MM.1S (cell line): ENCODE data around the gene BROX.
"Not testable (repeated sequence)": the region's sequence is repeated elsewhere in the genome, so short reads cannot be mapped to it uniquely, and the experiment has no call there.

ENCODE experiments used
- DNase-seq: peaks from one replicate; pipeline ENCODE4 v3.0.0-alpha.2; 2015
- H2AFZ ChIP-seq: fragments of 300-600 bp; sonication (generic); 2 replicates; pipeline ENCODE4 v1.6.0; 2016; ENCODE audit warnings: antibody characterized with exemption, low read length
- H3F3A ChIP-seq: fragments of 300-600 bp; sonication (generic); 2 replicates; pipeline ENCODE4 v1.6.1; 2016; ENCODE audit warnings: mild to moderate bottlenecking, antibody characterized with exemption, low read length, moderate library complexity, mixed read lengths; ENCODE audit not compliant: insufficient read depth
- H3K27ac ChIP-seq: fragments of 300-600 bp; sonication (generic); 2 replicates; pipeline ENCODE4 v1.5.1; 2016; ENCODE audit warnings: mild to moderate bottlenecking, low read length
- H3K27me3 ChIP-seq: fragments of 300-600 bp; sonication (generic); replicated peaks from 2 replicates; pipeline ENCODE4 v1.6.0; 2016; ENCODE audit warnings: low read length; ENCODE audit not compliant: insufficient read depth
- H3K36me3 ChIP-seq: fragments of 300-600 bp; sonication (generic); replicated peaks from 2 replicates; pipeline ENCODE4 v1.6.1; 2016; ENCODE audit warnings: mild to moderate bottlenecking, low read length, mixed read lengths; ENCODE audit not compliant: insufficient read depth
- H3K4me1 ChIP-seq: fragments of 300-600 bp; sonication (generic); 2 replicates; pipeline ENCODE4 v1.6.1; 2016; ENCODE audit warnings: low read length, mixed read lengths
- H3K4me2 ChIP-seq: fragments of 300-600 bp; sonication (generic); 2 replicates; pipeline ENCODE4 v1.6.0; 2016; ENCODE audit warnings: low read depth, low read length
- H3K4me3 ChIP-seq: fragments of 300-600 bp; sonication (generic); 2 replicates; pipeline ENCODE4 v1.5.1; 2016; ENCODE audit warnings: low read length, mixed read lengths
- H3K79me2 ChIP-seq: fragments of 300-600 bp; sonication (generic); 2 replicates; pipeline ENCODE4 v1.6.1; 2016; ENCODE audit warnings: mixed run types, low read length, mixed read lengths
- H3K9ac ChIP-seq: fragments of 300-600 bp; sonication (generic); 2 replicates; pipeline ENCODE4 v1.6.1; 2016; ENCODE audit warnings: low read length, mixed read lengths
- H3K9me2 ChIP-seq: fragments of 300-600 bp; sonication (generic); replicated peaks from 2 replicates; pipeline ENCODE4 v1.6.1; 2016; ENCODE audit warnings: mild to moderate bottlenecking, low read length, mixed read lengths; ENCODE audit not compliant: insufficient read depth
- H3K9me3 ChIP-seq: fragments of 300-600 bp; sonication (generic); replicated peaks from 2 replicates; pipeline ENCODE4 v1.6.1; 2016; ENCODE audit warnings: mild to moderate bottlenecking, low read length, mixed read lengths; ENCODE audit not compliant: insufficient read depth
- H4K20me1 ChIP-seq: fragments of 300-600 bp; sonication (generic); 2 replicates; pipeline ENCODE4 v1.6.1; 2016; ENCODE audit warnings: mild to moderate bottlenecking, low read length, moderate library complexity, mixed read lengths; ENCODE audit not compliant: insufficient read depth
- EZH2 ChIP-seq: fragments of 300-600 bp; sonication (generic); optimal IDR thresholded peaks from 2 replicates; pipeline ENCODE3; 2017; ENCODE audit warnings: low read depth, mild to moderate bottlenecking, antibody characterized with exemption, low read length, mixed read lengths
- EZH2phosphoT487 ChIP-seq: fragments of 300-600 bp; sonication (generic); IDR thresholded peaks from 2 replicates; pipeline ENCODE4 v1.6.1; 2018; ENCODE audit warnings: antibody characterized with exemption, low read length
- TF ChIP-seq, protein P1 (sequence below): fragments of 300-600 bp; sonication (generic); IDR thresholded peaks from 2 replicates; pipeline ENCODE4 v1.5.1; 2016; ENCODE audit warnings: antibody characterized with exemption, low read length, mixed read lengths

The BROX gene

DNA sequence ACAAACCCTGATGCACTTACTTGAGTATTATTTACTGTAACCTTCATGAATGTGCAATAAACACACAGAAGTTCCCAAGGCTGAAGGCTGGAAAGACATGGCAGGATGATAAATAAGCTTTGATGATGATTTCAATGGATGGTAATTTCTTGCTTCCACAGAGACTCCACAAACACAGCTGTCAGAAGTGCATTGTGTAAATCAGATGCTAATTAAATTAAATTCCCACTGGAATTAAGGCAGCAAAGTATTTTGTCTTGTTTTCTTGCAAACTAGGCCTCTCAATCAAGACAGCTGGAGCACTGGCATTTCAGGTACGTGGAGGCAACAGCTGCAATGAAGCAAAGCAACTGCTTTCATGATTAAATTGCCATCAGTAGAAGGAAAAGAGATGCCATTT is 48.7 kb downstream of the BROX start:
- no peak overlapping the region for H3K4me3 ChIP-seq
- H2AFZ ChIP-seq: no peak overlapping the region
- no peaks in the 10 kb centered on the region for H3F3A ChIP-seq
- no peaks in the 10 kb centered on the region for H3K9me3 ChIP-seq
- TF ChIP-seq EZH2phosphoT487: no peak
- TF ChIP-seq, protein P1, sequence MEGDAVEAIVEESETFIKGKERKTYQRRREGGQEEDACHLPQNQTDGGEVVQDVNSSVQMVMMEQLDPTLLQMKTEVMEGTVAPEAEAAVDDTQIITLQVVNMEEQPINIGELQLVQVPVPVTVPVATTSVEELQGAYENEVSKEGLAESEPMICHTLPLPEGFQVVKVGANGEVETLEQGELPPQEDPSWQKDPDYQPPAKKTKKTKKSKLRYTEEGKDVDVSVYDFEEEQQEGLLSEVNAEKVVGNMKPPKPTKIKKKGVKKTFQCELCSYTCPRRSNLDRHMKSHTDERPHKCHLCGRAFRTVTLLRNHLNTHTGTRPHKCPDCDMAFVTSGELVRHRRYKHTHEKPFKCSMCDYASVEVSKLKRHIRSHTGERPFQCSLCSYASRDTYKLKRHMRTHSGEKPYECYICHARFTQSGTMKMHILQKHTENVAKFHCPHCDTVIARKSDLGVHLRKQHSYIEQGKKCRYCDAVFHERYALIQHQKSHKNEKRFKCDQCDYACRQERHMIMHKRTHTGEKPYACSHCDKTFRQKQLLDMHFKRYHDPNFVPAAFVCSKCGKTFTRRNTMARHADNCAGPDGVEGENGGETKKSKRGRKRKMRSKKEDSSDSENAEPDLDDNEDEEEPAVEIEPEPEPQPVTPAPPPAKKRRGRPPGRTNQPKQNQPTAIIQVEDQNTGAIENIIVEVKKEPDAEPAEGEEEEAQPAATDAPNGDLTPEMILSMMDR: no peak
- TF ChIP-seq EZH2: no peak
- DNase-seq: no peak
- H3K4me1 ChIP-seq: no peaks in the 10 kb centered on the region
- no peaks in the 10 kb centered on the region for H3K27me3 ChIP-seq
- H4K20me1 ChIP-seq: no peaks in the 10 kb centered on the region
- no peaks in the 10 kb centered on the region for H3K9me2 ChIP-seq
- H3K36me3 ChIP-seq: no peaks in the 10 kb centered on the region
- no peak overlapping the region for H3K27ac ChIP-seq
- H3K4me2 ChIP-seq: no peak overlapping the region
- H3K9ac ChIP-seq: no peak overlapping the region
- no peaks in the 10 kb centered on the region for H3K79me2 ChIP-seq

DNA sequence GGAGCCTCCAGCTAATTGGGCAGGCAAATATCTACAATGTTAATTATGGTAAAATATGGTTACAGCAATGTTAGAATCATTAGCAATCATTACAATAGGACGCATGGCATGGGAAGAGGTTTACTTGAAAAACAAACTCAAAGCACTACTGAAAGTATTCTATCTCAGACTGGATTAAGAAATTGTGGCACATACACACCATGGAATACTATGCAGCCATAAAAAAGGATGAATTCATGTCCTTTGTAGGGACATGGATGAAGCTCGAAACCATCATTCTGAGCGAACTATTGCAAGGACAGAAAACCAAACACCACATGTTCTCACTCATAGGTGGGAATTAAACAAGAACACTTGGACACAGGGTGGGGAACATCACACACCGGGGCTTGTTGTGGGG is 49.8 kb downstream of the BROX start:
- H4K20me1 ChIP-seq, H3F3A ChIP-seq, H3K9me2 ChIP-seq, H3K4me3 ChIP-seq, DNase-seq, H3K27me3 ChIP-seq, H2AFZ ChIP-seq, H3K9ac ChIP-seq, H3K4me2 ChIP-seq, H3K9me3 ChIP-seq, H3K4me1 ChIP-seq, H3K36me3 ChIP-seq, H3K27ac ChIP-seq, H3K79me2 ChIP-seq: not testable (repeated sequence)

DNA sequence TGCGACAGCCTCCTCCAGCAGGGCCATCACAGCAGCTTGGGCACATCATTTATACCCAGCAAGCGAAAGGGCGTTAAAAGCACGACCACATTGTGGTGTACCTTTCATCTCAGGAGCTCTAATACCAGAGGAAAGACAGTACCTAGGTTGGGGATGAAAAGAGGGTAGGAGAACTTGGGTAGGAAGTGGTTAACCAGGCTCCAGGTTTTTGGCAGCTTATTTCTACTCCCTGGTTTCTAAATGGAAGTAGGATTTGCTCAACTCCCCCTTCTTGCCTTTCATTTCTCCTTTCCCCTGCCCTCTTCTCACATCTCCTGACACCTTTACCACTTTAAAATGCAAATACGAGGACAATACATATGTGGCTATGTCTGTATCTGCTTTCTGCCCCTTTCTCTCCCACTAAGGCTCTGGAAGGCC is 54.8 kb downstream of the BROX start:
- Histone ChIP-seq H3K9ac (no peak overlapping the region), H3F3A (no peaks in the 10 kb centered on the region), H3K4me3 (no peak overlapping the region), H3K27ac (no peak overlapping the region), H3K36me3 (no peaks in the 10 kb centered on the region), H3K4me1 (no peaks in the 10 kb centered on the region), H2AFZ (no peak overlapping the region), H3K9me3 (no peaks in the 10 kb centered on the region), H3K79me2 (no peaks in the 10 kb centered on the region), H3K4me2 (no peak overlapping the region), H3K9me2 (no peaks in the 10 kb centered on the region), H3K27me3 (no peaks in the 10 kb centered on the region), H4K20me1 (no peaks in the 10 kb centered on the region)
- no peak for TF ChIP-seq EZH2phosphoT487
- DNase-seq: no peak

DNA sequence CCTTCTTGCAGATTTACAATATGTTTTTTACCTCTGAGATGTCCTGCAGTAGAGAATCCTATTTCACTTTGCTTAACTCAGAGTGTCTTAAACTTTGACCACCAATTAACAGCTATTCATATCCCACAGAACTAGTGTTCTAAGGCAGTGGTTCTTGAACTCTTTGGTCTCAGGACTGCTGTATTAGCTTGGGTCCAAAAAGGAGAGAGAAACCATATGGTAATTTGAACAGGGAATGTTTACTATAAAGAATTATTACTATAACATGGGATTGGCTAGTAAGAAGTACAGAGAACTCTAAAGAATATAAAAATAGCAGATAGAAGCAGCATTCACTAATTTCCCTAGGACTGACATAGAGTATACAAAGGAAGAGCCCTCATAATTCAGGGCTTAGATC is 56.2 kb downstream of the BROX start:
- Histone ChIP-seq H3K79me2 (no peaks in the 10 kb centered on the region), H3K36me3 (no peaks in the 10 kb centered on the region), H3K4me3 (no peak overlapping the region), H3F3A (peaks cover 10% of the 10 kb centered on the region; the same call in 1 of the 2 replicates), H3K4me1 (peaks cover 3% of the 10 kb centered on the region), H3K9me3 (no peaks in the 10 kb centered on the region), H3K27me3 (no peaks in the 10 kb centered on the region), H3K9me2 (no peaks in the 10 kb centered on the region), H4K20me1 (no peaks in the 10 kb centered on the region), H3K9ac (no peak overlapping the region), H2AFZ (no peak overlapping the region), H3K4me2 (no peak overlapping the region), H3K27ac (no peak overlapping the region)
- no peak for DNase-seq
- TF ChIP-seq EZH2 (no peak), EZH2phosphoT487 (no peak)
- TF ChIP-seq, protein P1: no peak
